Activated T-helper 1 cell treated with anti-CD3 and anti-CD28 coated beads, Interleukin-2, amount 50 U/mL, for 16 hours (primary cell): ENCODE data around the gene SRC.

Experiments
- DNase-seq, 2 donors: peaks; one replicate each; pipeline ENCODE4 v3.0.0-alpha.2; 2020; ENCODE audit warnings: low read depth in 1 of 2, low spot score in 1 of 2

The SRC gene

GRCh38 chr20:37447688-37448087, 101.7 kb downstream of the SRC start:
- DNase-seq: no peak

- DNase-seq: no peak
These were observed 103.3 kb downstream of the SRC start for GRCh38 chr20:37449276-37449675.

GRCh38 chr20:37450344-37450743, 104.4 kb downstream of the SRC start:
- no peak for DNase-seq

- no peak for DNase-seq
These were observed 105.7 kb downstream of the SRC start for GRCh38 chr20:37451616-37452015.

GRCh38 chr20:37452236-37452635, 106.3 kb downstream of the SRC start:
- DNase-seq: no peak

- no peak for DNase-seq
These were observed 107.3 kb downstream of the SRC start for GRCh38 chr20:37453288-37453687.

- DNase-seq: no peak
These were observed 107.9 kb downstream of the SRC start for GRCh38 chr20:37453836-37454235.

- DNase-seq: no peak
These were observed 108.9 kb downstream of the SRC start for GRCh38 chr20:37454636-37455385.
